Erythroblast (primary cell): Measurements from ENCODE around the gene RNF223.

Experiments used
- GATA1 ChIP-seq: IDR thresholded peaks from 2 replicates; pipeline ENCODE4 v1.6.1; 2011; ENCODE audit warnings: low read depth, mild to moderate bottlenecking, control low read depth, low read length, moderate library complexity
- POLR2A ChIP-seq: IDR thresholded peaks from 2 replicates; pipeline ENCODE4 v1.6.1; 2011; ENCODE audit warnings: mild to moderate bottlenecking, low read length

DNA sequence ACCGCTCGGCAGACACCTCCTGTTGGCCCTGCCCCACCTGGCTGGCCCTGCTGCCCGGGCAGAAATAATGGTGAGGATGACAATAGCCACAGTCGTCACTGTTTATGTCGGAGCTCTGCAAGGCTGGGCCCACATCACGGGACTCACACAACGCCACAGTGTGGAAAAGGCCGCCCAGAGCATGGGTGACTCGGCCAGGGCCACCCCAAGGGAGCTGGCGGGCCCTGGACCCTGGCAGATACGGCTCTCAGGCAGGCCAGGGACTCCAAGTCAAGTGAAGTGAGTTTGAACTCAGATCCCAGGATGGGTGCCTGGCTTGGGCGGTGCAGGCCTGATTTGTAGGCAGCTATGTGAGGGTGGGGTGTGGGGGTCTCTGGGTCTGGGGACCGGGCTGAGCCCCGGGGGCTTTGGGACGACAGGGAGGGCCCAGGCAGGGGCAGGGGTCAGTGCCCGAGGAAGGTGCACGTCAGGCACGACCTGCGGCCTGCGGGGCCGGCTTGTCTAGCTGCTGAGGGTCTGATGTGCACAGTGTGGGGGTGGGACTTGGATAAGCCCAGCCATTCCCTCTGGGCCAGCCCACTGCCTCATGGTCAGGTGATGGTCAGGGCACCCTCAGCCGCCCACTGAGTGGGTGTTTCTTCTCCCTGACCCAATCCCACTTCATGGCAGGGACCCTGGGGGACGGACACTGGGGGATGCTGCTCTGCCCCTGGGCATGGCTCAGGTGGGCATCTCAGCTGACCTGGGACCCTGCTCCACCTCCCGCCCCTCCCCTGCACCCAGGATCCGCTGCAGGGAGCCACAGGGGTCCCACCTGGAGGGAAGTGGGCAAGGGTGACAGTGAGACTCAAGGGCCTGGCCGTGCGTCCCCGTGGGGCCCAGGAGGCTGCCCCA is 1.0 kb downstream of the RNF223 start:
- TF ChIP-seq POLR2A (no peak), GATA1 (no peak)
